Measurements from ENCODE around the gene ZSCAN29.

DNA sequence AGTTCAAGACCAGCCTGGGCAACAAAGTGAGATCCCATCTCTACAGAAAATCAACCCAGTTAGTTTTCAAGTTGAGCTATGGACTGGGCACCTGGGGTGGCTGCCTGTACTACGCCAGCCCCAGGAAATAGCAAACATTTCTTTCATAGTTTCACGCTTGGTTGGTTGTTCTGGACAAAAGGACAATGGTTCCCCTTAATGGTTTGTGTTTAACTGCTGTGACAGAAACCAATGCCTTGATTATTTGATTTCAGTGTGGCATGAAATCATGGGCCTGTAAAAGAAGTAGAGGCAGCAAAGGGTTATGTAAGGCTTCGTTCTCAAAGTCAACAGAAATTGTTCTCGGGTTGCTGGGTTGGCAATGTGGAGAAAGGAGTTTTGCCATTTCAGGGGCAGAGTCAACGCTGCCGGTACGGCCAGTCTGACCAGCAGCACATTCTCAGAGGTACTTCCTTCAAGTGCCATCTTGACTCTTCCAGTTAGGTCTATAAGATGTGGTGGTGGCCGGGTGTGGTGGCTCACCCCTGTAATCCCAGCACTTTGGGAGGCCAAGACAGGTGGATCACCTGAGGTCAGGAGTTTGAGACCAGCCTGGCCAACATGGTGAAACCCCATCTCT, 53.2 kb downstream of the ZSCAN29 start:
- TF ChIP-seq, protein P1, sequence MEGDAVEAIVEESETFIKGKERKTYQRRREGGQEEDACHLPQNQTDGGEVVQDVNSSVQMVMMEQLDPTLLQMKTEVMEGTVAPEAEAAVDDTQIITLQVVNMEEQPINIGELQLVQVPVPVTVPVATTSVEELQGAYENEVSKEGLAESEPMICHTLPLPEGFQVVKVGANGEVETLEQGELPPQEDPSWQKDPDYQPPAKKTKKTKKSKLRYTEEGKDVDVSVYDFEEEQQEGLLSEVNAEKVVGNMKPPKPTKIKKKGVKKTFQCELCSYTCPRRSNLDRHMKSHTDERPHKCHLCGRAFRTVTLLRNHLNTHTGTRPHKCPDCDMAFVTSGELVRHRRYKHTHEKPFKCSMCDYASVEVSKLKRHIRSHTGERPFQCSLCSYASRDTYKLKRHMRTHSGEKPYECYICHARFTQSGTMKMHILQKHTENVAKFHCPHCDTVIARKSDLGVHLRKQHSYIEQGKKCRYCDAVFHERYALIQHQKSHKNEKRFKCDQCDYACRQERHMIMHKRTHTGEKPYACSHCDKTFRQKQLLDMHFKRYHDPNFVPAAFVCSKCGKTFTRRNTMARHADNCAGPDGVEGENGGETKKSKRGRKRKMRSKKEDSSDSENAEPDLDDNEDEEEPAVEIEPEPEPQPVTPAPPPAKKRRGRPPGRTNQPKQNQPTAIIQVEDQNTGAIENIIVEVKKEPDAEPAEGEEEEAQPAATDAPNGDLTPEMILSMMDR (IDR thresholded peaks at IDR 0.05): no peak
- TF ChIP-seq EZH2 (IDR thresholded peaks at IDR 0.05; ENCODE audit: borderline replicate concordance, insufficient read depth, low read depth, low read length, poor library complexity, severe bottlenecking): no peak

Data from B cell (primary cell).